ENCODE measurements around the gene STXBP6.

- TF ChIP-seq, protein P1, sequence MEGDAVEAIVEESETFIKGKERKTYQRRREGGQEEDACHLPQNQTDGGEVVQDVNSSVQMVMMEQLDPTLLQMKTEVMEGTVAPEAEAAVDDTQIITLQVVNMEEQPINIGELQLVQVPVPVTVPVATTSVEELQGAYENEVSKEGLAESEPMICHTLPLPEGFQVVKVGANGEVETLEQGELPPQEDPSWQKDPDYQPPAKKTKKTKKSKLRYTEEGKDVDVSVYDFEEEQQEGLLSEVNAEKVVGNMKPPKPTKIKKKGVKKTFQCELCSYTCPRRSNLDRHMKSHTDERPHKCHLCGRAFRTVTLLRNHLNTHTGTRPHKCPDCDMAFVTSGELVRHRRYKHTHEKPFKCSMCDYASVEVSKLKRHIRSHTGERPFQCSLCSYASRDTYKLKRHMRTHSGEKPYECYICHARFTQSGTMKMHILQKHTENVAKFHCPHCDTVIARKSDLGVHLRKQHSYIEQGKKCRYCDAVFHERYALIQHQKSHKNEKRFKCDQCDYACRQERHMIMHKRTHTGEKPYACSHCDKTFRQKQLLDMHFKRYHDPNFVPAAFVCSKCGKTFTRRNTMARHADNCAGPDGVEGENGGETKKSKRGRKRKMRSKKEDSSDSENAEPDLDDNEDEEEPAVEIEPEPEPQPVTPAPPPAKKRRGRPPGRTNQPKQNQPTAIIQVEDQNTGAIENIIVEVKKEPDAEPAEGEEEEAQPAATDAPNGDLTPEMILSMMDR (IDR thresholded peaks at IDR 0.05), result no peak
- no peak for TF ChIP-seq POLR2A (IDR thresholded peaks at IDR 0.05)
- TF ChIP-seq EP300 (IDR thresholded peaks at IDR 0.05), result no peak
These were observed 125.4 kb downstream of the STXBP6 start for GRCh38 chr14:24924544-24924943.
